Heart left ventricle (tissue), 13 donors: ENCODE results near the gene CACNA1E.

Experiments
- CTCF ChIP-seq, 12 donors: fragments of 200-600 bp; sonication (generic) in 4 of 12; IDR thresholded peaks; one replicate each; pipeline versions ENCODE4 v1.5.0 to v1.8.0; 2018 to 2022; ENCODE audit warnings: antibody characterized with exemption in 12 of 12, mild to moderate bottlenecking in 5 of 12
- POLR2A ChIP-seq, 2 donors: fragments of 450-650 bp; IDR thresholded peaks; one replicate each; pipeline ENCODE4 v1.6.1; 2017; ENCODE audit warnings: antibody characterized with exemption in 2 of 2, mild to moderate bottlenecking in 2 of 2, moderate library complexity in 2 of 2
- donor health status: ischemic (EF 13 %, LVEDD 7.1; RV severe dilation, severe dysfunction).
- donor health status: DM: no; HTN: yes; CAD: no.
- donor health status: DM: no; HTN: no; CAD: no.
- donor health status: ischemic (EF 25% LVEDD 6.9; RV normal size, moderate dysfunction).
- donor health status: ischemic (EF 25% LVEDD 5.7; RV mildly dilated, moderate dysfunction).
- donor health status: ischemic (EF 35%, LVEDD 5.7; RV mildly dilated, moderate dysfunction).
- donor health status: nonischemic (EF 11% LVEDD 7.7; RV severe dilation, severe dysfunction).
- donor health status: DM: yes; HTN: yes; CAD: no.
- donor health status: PGD.
- donor health status: ischemic (EF 29% LVEDD 5.4; RV normal size, mild dysfunction).
- donor health status: nonischemic (EF 23%, LVEDD 6.1; RV moderate dilation, normal function).

DNA sequence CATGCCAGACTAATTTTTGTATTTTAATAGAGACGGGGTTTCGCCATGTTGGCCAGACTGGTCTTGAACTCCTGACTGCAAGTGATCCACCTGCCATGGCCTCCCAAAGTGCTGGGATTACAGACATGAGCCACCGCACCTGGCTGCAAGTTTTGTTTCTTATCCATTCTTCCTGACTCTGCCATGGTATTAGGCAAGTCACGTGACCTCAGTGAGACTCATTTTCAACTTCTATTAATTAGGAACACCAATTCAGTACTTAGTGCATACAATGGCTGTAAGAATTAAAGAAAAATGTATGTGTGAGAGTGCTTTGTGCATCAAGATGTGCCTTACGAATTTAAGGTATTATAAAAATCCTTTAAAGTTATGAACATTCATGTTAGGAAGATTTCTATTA, 111.2 kb downstream of the CACNA1E start:
- TF ChIP-seq CTCF (IDR thresholded peaks at IDR 0.05) (no peak), POLR2A (IDR thresholded peaks at IDR 0.05) (no peak)
